Peyer's patch (tissue), 4 donors: ENCODE results near the gene PRPF31.

Experiments used
- CTCF ChIP-seq, 6 experiments: fragments of 450-650 bp in 4 of 6; fragments of 200-600 bp in 2 of 6; sonication (generic) in 1 of 6; IDR thresholded peaks; one replicate each; pipeline ENCODE4 v1.5.1; 2017 to 2019; ENCODE audit warnings: antibody characterized with exemption in 6 of 6, mild to moderate bottlenecking in 3 of 6, moderate library complexity in 1 of 6
- POLR2A ChIP-seq, 2 donors: fragments of 450-650 bp; IDR thresholded peaks; one replicate each; pipeline ENCODE4 v1.5.1; 2017; ENCODE audit warnings: antibody characterized with exemption in 2 of 2, mild to moderate bottlenecking in 2 of 2, moderate library complexity in 2 of 2

GRCh38 chr19:54114340-54115108 lies 1.0 kb upstream of the PRPF31 start:
- TF ChIP-seq CTCF (IDR thresholded peaks at IDR 0.05): no peak
- no peak for TF ChIP-seq POLR2A (IDR thresholded peaks at IDR 0.05)
